ENCODE measurements around the gene DEDD2. TPM values are rescaled to one million over a fixed set of nuclear protein-coding genes. Genes with fewer than 3 reads are reported as not detected.

DEDD2 gene
- polyA plus RNA-seq, 1 donor from 2014 or later, result 69.9 TPM

- Histone ChIP-seq H3K4me2 (ENCODE audit: low read length) (peak overlapping the region; percentile 56), H2AFZ (ENCODE audit: low read depth, low read length) (no peak overlapping the region), H3K9me2 (ENCODE audit: insufficient read depth, low read length) (no peaks in the 10 kb centered on the region), H4K20me1 (ENCODE audit: insufficient read depth) (no peaks in the 10 kb centered on the region), H3K4me3 (ENCODE audit: low read length) (peak overlapping the region; percentile 93), H3K27ac (ENCODE audit: low read length) (peak overlapping the region; percentile 69), H3F3A (ENCODE audit: insufficient read depth, low read length, poor library complexity, severe bottlenecking) (no peaks in the 10 kb centered on the region), H3K9ac (ENCODE audit: low read length) (peak overlapping the region; percentile 88), H3K9me3 (ENCODE audit: low read length) (no peaks in the 10 kb centered on the region), H3K79me2 (replicated peaks; ENCODE audit: insufficient read depth, low read length) (peaks cover 22% of the 10 kb centered on the region), H3K36me3 (ENCODE audit: insufficient read depth, low read length) (no peaks in the 10 kb centered on the region), H3K27me3 (ENCODE audit: insufficient read depth, low read depth, low read length) (no peaks in the 10 kb centered on the region)
- TF ChIP-seq RAD21 (conservative IDR thresholded peaks at IDR 0.05) (peak; percentile 5), EZH2 (IDR thresholded peaks at IDR 0.05; ENCODE audit: borderline replicate concordance, insufficient read depth, low read length, poor library complexity, severe bottlenecking) (no peak)
Observed at GRCh38 chr19:42242069-42242511, 24.6 kb upstream of the DEDD2 start.

- Histone ChIP-seq H3K9me2 (ENCODE audit: insufficient read depth, low read length) (no peaks in the 10 kb centered on the region), H4K20me1 (ENCODE audit: insufficient read depth) (no peaks in the 10 kb centered on the region), H3K4me3 (ENCODE audit: low read length) (peak overlapping the region; percentile 93), H3K9me3 (ENCODE audit: low read length) (no peaks in the 10 kb centered on the region), H3K4me2 (ENCODE audit: low read length) (peak overlapping the region; percentile 56), H3K27me3 (ENCODE audit: insufficient read depth, low read depth, low read length) (no peaks in the 10 kb centered on the region), H3F3A (ENCODE audit: insufficient read depth, low read length, poor library complexity, severe bottlenecking) (no peaks in the 10 kb centered on the region), H3K27ac (ENCODE audit: low read length) (peak overlapping the region; percentile 69), H3K79me2 (replicated peaks; ENCODE audit: insufficient read depth, low read length) (peaks cover 22% of the 10 kb centered on the region), H3K9ac (ENCODE audit: low read length) (peak overlapping the region; percentile 88), H2AFZ (ENCODE audit: low read depth, low read length) (no peak overlapping the region), H3K36me3 (ENCODE audit: insufficient read depth, low read length) (peaks cover 5% of the 10 kb centered on the region)
- no peak for TF ChIP-seq REST (IDR thresholded peaks at IDR 0.05; ENCODE audit: borderline replicate concordance)
- TF ChIP-seq MXI1 (conservative IDR thresholded peaks at IDR 0.05; ENCODE audit: poor library complexity, severe bottlenecking), result no peak
- TF ChIP-seq EP300 (conservative IDR thresholded peaks at IDR 0.05; ENCODE audit: poor library complexity, severe bottlenecking), result no peak
- TF ChIP-seq TAF1 (IDR thresholded peaks at IDR 0.05; ENCODE audit: low read depth), result no peak
- no peak for TF ChIP-seq SMC3 (conservative IDR thresholded peaks at IDR 0.05; ENCODE audit: poor library complexity)
- TF ChIP-seq CTCF (IDR thresholded peaks at IDR 0.05; ENCODE audit: poor library complexity, severe bottlenecking), result no peak
- TF ChIP-seq EZH2 (IDR thresholded peaks at IDR 0.05; ENCODE audit: borderline replicate concordance, insufficient read depth, low read length, poor library complexity, severe bottlenecking), result no peak
- TF ChIP-seq POLR2AphosphoS5 (IDR thresholded peaks at IDR 0.05), result no peak
- TF ChIP-seq RAD21 (conservative IDR thresholded peaks at IDR 0.05), result no peak
Observed at GRCh38 chr19:42241279-42241678, 23.8 kb upstream of the DEDD2 start.
